GM21786 (cell line): Measurements from ENCODE around the gene RNF114.
"Not testable (repeated sequence)": the region's sequence is repeated elsewhere in the genome, so short reads cannot be mapped to it uniquely, and the experiment has no call there.

Source experiments
- ATAC-seq: cut with Tn5 transposase; IDR thresholded peaks from one replicate; pipeline ENCODE4 v1.9.1; 2021; ENCODE audit not compliant: unreplicated experiment

RNF114 gene

GRCh38 chr20:49925901-49926454 is 10.2 kb upstream of the RNF114 start:
- ATAC-seq: no peak

GRCh38 chr20:49928411-49929141 is 7.6 kb upstream of the RNF114 start:
- no peak for ATAC-seq

- no peak for ATAC-seq
Measured at GRCh38 chr20:49929142-49929494, 7.1 kb upstream of the RNF114 start.

- no peak for ATAC-seq
Measured at GRCh38 chr20:49935746-49936152, 448 bp upstream of the RNF114 start.

- no peak for ATAC-seq
Measured at GRCh38 chr20:49937027-49937929, 1.1 kb downstream of the RNF114 start.

- ATAC-seq: no peak
Measured at GRCh38 chr20:49938173-49939163, 2.3 kb downstream of the RNF114 start.

- no peak for ATAC-seq
Measured at GRCh38 chr20:49941456-49941855, 5.3 kb downstream of the RNF114 start.

GRCh38 chr20:49942303-49942702 is 6.1 kb downstream of the RNF114 start:
- no peak for ATAC-seq

- no peak for ATAC-seq
Measured at GRCh38 chr20:49942942-49943341, 6.7 kb downstream of the RNF114 start.

GRCh38 chr20:49945306-49945700 is 9.1 kb downstream of the RNF114 start:
- no peak for ATAC-seq

- no peak for ATAC-seq
Measured at GRCh38 chr20:49945701-49946477, 9.7 kb downstream of the RNF114 start.

- ATAC-seq: no peak
Measured at GRCh38 chr20:49948178-49948577, 12.0 kb downstream of the RNF114 start.

GRCh38 chr20:49948809-49949507 is 12.8 kb downstream of the RNF114 start:
- ATAC-seq: no peak

GRCh38 chr20:49951151-49951550 is 15.0 kb downstream of the RNF114 start:
- no peak for ATAC-seq

GRCh38 chr20:49955167-49955566 is 19.0 kb downstream of the RNF114 start:
- no peak for ATAC-seq

GRCh38 chr20:49955830-49956396 is 19.7 kb downstream of the RNF114 start:
- not testable (repeated sequence) for ATAC-seq

- no peak for ATAC-seq
Measured at GRCh38 chr20:49956689-49957088, 20.5 kb downstream of the RNF114 start.

GRCh38 chr20:49957089-49957938 is 21.1 kb downstream of the RNF114 start:
- ATAC-seq: not testable (repeated sequence)
